ENCODE data around the gene NAIF1.
"Not testable (repeated sequence)": the region's sequence is repeated elsewhere in the genome, so short reads cannot be mapped to it uniquely, and the experiment has no call there.

NAIF1 gene

DNA sequence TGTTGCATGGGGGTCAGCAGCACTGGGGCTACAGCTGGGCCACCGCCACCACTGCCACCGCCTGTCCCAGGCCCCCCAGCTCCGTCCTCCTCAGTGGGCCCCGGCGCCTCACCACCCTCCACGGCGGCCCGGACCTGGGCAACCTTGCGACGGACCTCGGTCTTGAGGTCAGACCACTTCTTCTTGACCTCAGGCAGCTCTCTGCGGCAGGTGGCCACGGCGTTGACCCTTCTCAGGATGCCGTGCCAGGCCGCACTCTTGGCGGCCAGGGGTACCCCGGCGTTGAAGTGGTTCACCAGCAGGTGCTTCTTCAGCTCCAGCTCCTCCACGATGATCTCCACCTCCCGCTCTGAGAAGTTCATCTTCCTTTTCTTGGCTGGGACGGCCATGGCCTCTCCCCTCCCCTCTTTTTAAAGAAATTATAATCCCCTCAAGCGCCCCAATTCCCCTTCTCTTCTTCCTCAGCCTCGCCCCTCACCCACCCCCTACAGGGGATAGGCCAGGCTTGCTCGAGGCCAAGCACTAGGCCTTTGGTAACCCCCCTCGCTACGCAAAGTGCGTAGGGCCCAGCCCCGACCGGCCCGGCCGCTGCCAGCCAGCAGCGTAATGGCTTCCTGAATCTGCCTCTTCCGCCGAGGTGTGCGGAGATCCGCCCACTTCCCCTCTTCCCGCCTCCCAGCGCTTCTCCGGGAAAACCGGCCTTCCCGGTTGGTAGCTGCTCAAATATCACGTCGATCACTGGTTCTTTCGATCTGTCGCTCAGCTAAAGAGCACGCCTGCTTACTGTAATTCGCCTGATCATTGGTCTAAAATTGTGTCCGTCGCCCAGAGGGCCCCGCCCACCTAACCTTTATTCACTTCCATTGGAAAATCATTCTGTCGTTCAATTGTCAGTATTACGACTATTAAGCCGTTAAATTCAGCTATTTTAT, at the start of gene NAIF1:
Gene NAIF1, minus strand, starts transcription at position 608 of the 932 bp plus-strand sequence. Its CDS starts 219 bp downstream, at position 389.
- peak; percentile 99 for DNase-seq

- DNase-seq = no peak
Observed at GRCh38 chr9:128116104-128117083, 49.3 kb upstream of the NAIF1 start.

GRCh38 chr9:128115187-128116103, 48.3 kb upstream of the NAIF1 start:
- DNase-seq = no peak

- no peak for DNase-seq
Observed at GRCh38 chr9:128114326-128115186, 47.4 kb upstream of the NAIF1 start.

DNA sequence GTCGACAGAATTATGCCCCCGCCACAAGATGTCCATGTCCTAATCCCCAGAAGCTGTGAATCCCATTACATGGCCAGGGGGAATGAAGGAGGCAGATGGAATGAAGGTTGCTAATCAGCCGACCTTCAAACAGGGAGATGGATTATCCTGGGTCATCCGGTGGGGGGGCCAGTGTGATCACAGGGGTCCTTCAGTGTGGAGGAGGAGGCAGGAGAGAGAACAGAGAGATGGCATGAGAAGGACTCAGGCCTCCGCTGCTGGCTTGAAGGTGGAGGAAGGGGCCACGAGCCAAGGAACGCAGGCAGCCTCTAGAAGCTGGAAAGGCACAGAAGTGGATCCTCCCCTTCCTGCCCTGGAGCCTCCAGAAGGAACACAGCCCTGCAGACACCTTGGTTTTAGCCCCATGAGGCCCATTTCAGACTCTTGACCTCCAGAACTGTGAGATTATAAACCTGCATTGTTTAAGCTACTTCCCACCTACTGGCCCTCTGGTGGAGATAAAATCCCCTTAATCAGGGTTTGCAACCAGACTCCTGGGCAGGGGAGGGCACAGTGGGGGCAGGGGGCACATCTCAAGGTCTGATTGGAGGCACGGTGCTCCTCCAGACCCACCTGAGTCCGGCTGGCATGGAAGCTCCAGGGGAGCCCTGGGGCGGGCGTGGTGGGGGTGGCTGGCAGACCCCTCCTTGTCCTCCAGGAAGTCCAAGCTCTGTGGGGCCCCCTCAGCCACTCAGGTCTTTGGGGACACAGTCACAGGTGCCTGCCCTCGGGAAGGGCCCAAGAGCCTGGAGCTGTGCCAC, 46.6 kb upstream of the NAIF1 start:
- DNase-seq = no peak

DNA sequence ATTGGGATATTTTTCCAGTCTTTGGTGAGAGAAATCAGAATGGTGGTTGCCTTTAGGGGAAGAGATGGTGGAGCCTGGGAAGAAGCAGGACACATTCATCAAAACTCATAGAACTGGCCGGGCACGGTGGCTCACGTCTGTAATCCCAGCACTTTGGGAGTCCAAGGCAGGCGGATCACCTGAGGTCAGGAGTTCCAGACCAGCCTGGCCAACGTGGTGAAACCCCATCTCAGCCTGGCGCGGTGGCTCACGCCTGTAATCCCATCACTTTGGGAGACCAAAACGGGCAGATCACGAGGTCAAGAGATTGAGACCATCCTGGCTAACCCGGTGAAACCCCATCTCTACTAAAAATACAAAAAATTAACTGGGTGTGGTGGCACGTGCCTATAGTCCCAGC, 44.6 kb upstream of the NAIF1 start:
- not testable (repeated sequence) for DNase-seq

DNA sequence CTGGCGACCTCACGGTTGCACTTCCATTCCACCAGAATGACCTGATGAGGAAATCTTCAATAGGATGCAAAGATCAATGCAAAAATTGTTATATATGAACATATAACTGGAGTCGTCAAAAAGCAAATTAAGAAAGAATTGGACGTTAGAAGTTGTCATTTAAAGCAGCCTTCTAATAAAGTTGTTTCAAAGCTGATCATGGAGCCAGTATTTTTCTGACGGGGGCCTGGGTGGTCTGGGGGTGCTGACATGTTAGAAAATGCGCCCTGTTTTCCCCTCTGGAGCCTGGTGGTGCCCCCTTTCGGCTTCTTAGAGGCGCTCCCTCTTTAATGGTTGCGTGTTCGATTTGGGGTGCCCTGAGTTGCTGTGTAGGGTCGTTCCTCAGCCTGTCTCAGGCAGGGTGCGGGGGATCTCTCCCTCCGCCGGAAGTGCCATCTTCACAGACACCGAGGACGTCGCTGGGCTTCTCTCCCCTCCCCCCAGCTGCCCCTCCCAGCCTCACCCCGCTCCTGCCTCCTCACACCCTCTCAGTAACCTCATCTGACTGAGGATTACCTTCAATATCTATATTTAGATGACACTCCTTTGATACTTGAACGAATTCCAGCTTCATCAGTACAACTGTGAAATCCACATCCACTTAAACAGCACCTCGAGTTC, 42.1 kb upstream of the NAIF1 start:
- DNase-seq = no peak

GRCh38 chr9:128108269-128109049, 41.3 kb upstream of the NAIF1 start:
- DNase-seq = no peak

GRCh38 chr9:128107468-128108268, 40.5 kb upstream of the NAIF1 start:
- DNase-seq = no peak

GRCh38 chr9:128106940-128107467, 39.9 kb upstream of the NAIF1 start:
- DNase-seq = no peak

GRCh38 chr9:128106181-128106939, 39.2 kb upstream of the NAIF1 start:
- DNase-seq = no peak

GRCh38 chr9:128105538-128106175, 38.5 kb upstream of the NAIF1 start:
- DNase-seq = no peak

- DNase-seq = no peak
Observed at GRCh38 chr9:128104171-128104618, 37.1 kb upstream of the NAIF1 start.

GRCh38 chr9:128103589-128103962, 36.5 kb upstream of the NAIF1 start:
- peak; percentile 62 for DNase-seq

DNA sequence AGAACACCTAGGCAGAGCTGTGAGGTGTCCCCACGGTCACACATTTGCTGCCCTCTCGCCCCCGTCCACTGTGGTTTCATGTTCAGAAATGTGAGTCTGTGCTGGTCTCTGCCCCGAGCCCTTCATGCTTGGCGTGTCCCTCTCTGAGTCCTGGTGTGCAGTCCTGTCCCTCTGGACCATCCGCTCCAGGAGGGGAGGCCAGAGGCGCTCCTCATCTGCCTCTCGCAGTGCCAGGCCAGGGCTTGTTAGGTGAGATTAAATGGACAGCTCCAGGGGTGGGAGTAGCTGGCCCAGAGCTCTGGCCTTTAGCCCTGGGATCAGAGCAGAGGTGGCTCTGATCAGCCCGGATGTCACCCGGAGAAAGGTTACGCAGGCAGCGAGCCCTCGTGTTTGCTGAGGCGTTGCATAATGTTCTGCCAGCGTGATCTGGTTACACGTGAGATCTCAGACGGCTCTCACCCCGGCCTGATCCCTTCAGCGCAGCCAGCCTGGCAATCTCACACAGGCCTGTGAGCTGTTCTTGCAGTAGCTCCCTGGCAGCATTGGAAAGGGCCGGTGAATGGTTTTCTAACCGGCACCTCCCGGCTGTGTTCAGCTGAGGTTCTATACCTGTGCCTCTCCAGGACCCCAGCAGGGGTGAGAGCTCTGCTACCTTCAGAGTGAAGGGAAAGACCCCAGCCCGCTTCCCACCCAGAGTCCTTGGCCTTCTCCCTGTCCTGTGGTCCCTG, 35.9 kb upstream of the NAIF1 start:
- DNase-seq = no peak

GRCh38 chr9:128102196-128102595, 35.1 kb upstream of the NAIF1 start:
- no peak for DNase-seq

Data from activated CD4-positive, alpha-beta T cell treated with anti-CD3 and anti-CD28 coated beads, Interleukin-10, Interleukin-2, amounts not matched to agents 100 ng/mL and 50 ng/mL, durations not matched to agents 16 hours and 8 hours (primary cell).